HG02870 (cell line): ENCODE results near the gene ATP10B.

Experiments used
- ATAC-seq: cut with Tn5 transposase; IDR thresholded peaks from one replicate; pipeline ENCODE4 v1.9.1; 2021; ENCODE audit warnings: mild to moderate bottlenecking, moderate library complexity; ENCODE audit not compliant: unreplicated experiment

ATP10B gene

GRCh38 chr5:160693831-160694465 is 158.1 kb downstream of the ATP10B start:
- no peak for ATAC-seq

- no peak for ATAC-seq
Measured at GRCh38 chr5:160692271-160692670, 159.7 kb downstream of the ATP10B start.

- ATAC-seq: peak; percentile 82
Measured at GRCh38 chr5:160685695-160686094, 166.3 kb downstream of the ATP10B start.

DNA sequence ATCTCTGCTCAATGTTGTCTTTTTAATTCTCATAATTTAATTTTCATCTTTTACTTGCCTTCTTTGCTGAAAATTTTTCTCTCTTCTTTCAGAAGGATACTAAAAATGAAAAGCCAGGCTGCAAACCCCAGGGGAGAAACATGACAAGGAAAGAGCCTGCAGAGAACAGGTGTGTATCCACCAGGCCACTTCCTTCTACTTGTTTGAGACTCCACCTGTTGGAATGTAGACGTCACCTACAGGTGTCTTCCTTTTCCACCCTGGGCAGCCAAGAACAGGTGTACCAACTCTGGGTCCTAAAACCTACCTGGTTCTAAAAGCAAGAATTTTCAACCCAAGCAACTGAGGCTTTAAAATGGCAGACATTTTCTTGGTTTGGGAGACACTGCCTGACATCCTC is 166.8 kb downstream of the ATP10B start:
- ATAC-seq: no peak

DNA sequence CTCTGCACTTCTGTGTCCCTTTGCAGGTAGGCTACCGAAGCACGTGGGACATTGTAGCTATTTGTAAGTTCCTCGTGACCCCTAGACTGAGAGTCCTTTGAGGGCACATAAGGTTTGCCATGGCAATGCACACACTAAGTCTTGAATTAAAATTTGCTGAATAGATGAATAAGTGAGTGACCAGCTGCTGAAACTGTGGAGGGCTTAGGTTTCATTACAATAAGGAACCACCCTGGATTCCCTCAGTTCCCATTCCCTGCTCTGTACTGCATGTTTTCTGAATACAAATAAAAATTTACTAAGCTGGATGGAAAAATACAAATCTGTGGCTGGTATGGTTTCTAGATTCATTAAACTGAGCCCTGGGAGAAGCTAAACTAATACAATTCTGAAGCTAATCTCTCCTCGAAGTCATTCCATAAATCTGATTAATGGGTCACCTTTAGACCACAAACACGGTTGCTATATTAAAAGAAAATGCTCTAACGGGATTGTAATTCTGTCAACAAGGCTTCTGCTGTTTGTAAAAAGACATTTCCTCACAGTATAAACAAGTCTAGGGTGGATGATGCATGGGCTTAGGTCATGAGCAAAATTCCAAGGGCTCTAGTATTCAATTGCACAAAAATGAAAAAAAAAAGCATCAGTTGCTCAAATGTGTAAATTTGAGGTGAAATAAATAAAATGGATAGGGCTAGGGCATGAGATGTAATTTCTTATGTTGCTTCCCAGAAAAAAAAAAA is 172.3 kb downstream of the ATP10B start:
- ATAC-seq: no peak

- peak; percentile 52 for ATAC-seq
Measured at GRCh38 chr5:160675988-160676387, 176.0 kb downstream of the ATP10B start.

DNA sequence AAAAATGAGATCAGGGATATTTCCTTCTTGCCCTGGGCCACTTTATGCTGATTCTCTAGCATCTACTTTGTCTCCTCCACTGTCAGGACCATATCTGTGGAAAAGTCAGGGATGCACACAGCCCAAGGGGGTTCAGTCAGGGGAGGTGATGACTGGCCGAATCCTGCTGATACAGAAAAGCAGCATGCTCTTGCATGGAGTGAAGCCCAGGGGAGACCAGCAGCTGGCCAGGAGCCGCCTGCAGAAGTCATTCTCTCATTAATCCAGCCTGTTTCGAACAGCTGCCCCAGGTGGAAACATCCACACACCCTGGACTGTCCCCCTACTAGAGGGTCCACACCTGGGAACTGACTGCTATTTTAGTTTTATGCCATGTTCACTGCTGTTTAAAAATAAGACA is 177.1 kb downstream of the ATP10B start:
- ATAC-seq: no peak

DNA sequence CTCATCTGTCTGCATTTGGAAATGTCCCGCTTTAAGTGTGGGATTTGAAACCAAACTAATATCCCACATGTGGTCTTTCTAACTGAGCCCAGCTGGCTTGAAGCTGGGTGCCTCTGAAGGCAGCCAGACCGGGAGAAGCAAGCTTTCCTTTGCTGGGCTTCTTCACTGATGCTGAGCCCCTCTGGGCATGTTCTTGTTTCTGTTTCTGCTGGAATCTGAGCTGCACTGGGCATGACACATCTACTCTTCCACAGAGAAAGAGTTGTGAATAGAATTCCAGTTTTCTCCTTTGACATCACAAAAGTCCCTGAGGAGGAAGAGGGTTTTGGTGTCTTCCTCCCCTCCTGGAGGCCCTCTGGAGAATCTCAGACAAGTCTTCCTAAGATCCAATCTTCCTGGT is 179.5 kb downstream of the ATP10B start:
- ATAC-seq: no peak

GRCh38 chr5:160668356-160668755 is 183.7 kb downstream of the ATP10B start:
- no peak for ATAC-seq

DNA sequence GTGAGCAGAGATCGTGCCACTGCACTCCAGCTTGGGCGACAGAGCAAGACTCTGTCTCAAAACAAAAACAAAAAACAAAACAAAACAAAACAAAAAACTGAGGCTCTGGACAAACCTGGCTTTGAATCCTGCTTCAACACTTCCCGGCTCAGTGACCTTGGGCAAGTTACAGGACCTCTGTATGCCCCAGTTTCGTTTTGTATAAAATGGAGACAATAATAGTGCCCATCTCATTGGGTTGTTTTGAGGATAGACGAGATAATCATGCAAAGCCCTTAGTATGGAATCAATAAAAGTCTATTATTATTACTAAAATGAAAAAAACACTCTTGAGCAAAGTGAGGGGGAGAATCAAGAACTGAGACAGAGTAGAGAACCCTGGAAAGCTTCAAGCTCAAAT is 184.9 kb downstream of the ATP10B start:
- ATAC-seq: no peak

DNA sequence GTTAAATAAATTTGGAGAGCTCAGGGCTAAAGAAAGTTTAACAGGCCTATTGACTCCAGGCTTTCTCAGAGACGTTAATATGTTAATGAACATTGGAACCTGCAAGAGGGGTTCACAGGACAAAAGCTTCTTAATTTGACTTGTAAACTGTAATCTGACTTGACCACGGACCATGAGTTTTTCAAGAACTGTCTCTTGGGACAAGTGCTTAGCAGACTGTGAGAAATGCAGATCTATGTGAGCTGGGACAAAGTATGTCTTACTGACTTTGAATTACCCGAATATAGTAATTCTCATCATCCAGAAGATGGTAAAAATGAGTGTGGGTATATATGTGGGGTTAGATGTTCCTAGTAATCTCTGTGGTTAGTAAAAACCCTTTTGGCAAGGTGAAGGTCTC is 186.6 kb downstream of the ATP10B start:
- ATAC-seq: no peak

- no peak for ATAC-seq
Measured at GRCh38 chr5:160660132-160660531, 191.9 kb downstream of the ATP10B start.

- no peak for ATAC-seq
Measured at GRCh38 chr5:160657622-160658458, 194.2 kb downstream of the ATP10B start.

GRCh38 chr5:160657068-160657507 is 194.9 kb downstream of the ATP10B start:
- no peak for ATAC-seq

- ATAC-seq: no peak
Measured at GRCh38 chr5:160655717-160656116, 196.3 kb downstream of the ATP10B start.

- no peak for ATAC-seq
Measured at GRCh38 chr5:160651692-160652645, 200.0 kb downstream of the ATP10B start.

- ATAC-seq: peak; percentile 49
Measured at GRCh38 chr5:160649304-160649703, 202.7 kb downstream of the ATP10B start.

- ATAC-seq: no peak
Measured at GRCh38 chr5:160646033-160646432, 206.0 kb downstream of the ATP10B start.

DNA sequence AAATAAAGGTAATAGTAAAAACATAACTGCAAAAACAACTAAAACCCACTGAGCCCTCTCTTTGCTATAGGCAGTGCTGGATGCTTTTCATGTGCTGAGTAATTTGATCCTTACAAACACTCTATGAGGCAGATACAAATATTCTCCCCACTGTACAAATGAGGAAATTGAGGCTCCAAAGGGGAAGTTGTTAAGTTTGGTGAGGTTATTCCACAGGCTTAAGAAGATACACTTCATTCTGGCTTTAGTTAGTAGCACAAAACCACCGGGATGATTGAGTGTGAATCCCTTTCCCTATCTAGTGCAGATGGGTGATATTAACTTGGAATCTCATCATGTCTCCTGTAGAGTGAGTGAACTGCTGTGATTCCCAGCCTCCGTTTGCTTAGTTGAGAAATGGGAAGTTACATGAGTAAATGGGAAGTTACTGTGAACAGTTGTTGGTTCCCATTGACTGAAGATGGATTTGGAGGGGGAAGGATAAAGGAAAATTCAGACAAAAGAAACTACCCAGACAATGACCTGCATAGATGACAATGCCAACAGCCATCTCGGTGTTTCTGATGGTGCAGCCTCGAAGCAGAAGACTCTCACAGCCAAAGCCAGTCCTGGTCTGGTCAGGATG is 208.3 kb downstream of the ATP10B start:
- ATAC-seq: no peak

DNA sequence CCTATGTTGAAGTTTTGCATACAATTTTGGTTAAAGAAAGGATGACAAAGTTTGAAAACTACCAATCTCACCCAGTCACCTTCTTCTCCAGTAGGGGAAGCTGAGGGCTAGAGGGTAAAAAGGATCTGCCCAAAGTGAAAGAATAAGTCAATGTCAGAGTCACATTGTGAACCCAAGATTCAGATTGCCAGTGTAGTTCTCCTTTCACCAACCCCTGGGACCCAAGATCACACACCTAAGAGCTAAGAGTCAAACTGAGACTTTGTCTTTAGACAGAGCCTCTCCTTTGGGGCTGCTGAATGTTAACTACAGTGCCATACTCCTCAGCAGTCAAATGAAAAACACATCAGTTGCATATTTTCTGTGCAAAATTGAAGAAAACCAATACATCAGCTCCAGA is 210.6 kb downstream of the ATP10B start:
- ATAC-seq: no peak
